Adrenal gland (tissue), 12 donors: ENCODE data around the gene GRK3. TPM values are rescaled to one million over a fixed set of nuclear protein-coding genes. Genes with fewer than 3 reads are reported as not detected.
A peak's percentile ranks its signal among the peaks of the same experiment; 100 is the strongest.

Source experiments
- DNase-seq, 7 donors: peaks; one replicate each; pipeline ENCODE4 v3.0.0-alpha.2; 2019 to 2020
- H3K27ac ChIP-seq, 5 donors: fragments of 200-600 bp; sonication (generic) in 4 of 5; 1 replicate in 3 of 5; 2 replicates in 2 of 5; pipeline versions ENCODE4 v1.5.1 to v1.8.0; 2016 to 2020; ENCODE audit warnings: mild to moderate bottlenecking in 1 of 5
- H3K27me3 ChIP-seq: fragments of 200-600 bp; 2 replicates; pipeline ENCODE4 v1.8.0; 2021
- H3K36me3 ChIP-seq, 2 donors: fragments of 200-600 bp; replicated peaks in 1 of 2; 1 replicate in 1 of 2; 2 replicates in 1 of 2; pipeline versions ENCODE4 v1.5.1 to v1.8.0; 2018 to 2022
- H3K4me1 ChIP-seq, 2 donors: fragments of 200-600 bp; replicated peaks in 1 of 2; 1 replicate in 1 of 2; 2 replicates in 1 of 2; pipeline versions ENCODE4 v1.5.1 to v1.8.0; 2018 to 2021
- H3K4me3 ChIP-seq, 4 donors: fragments of 200-600 bp; sonication (generic) in 3 of 4; one replicate each; pipeline ENCODE4 v1.5.1; 2016 to 2018
- H3K9me3 ChIP-seq, 3 donors: fragments of 200-600 bp; sonication (generic) in 1 of 3; replicated peaks in 1 of 3; 1 replicate in 2 of 3; 2 replicates in 1 of 3; pipeline versions ENCODE4 v1.5.1 to v1.8.0; 2016 to 2021
- POLR2A ChIP-seq, 2 donors: fragments of 450-650 bp; IDR thresholded peaks; one replicate each; pipeline ENCODE4 v1.6.1; 2017; ENCODE audit warnings: antibody characterized with exemption in 2 of 2, mild to moderate bottlenecking in 2 of 2, moderate library complexity in 1 of 2
- WGBS, 4 donors: extraction: QIAGEN DNeasy Blood & Tissue Kit in 2 of 4; methylation state at CpG; one replicate each; pipeline versions ENCODE4 v1.1.5 to v1.1.7; 2013 to 2017; 5-methylcytosine and 5-hydroxymethylcytosine counted together
- intact Hi-C, 2 donors: fragments of 100-400 bp; cut with DNase I; formaldehyde crosslinking; loops; one replicate each; pipeline versions ENCODE4 v1.14.1 to v1.15.0; 2022 to 2023
- polyA plus RNA-seq, 3 donors: library from polyadenylated mRNA; stranded (reverse); fragments of 200-250 nt in 2 of 3; fragments of 350-450 nt in 1 of 3; fragmentation: Illumina TruSeq in 1 of 3; extraction: RNeasy Lipid Tissue Mini Kit (QIAGEN cat#74804) in 1 of 3; gene quantifications; one replicate each; pipeline ENCODE4 v1.2.3, GENCODE V29; 2013 to 2014
- total RNA-seq, 9 donors: library from RNA; depleted of rRNA in 4 of 9; stranded (reverse); fragments of >200 nt in 4 of 9; fragments of 120-200 nt in 1 of 9; fragmentation: NEBNext Ultra II Directional in 1 of 9; extraction: Animal tissue kit (Norgen Biotek cat#: 25700) in 1 of 9; gene quantifications; one replicate each; pipeline versions ENCODE4 v1.1.0 to v1.2.4, GENCODE V29; 2013 to 2023
- TF ChIP-seq, protein P1 (sequence below), 6 experiments: fragments of 450-650 bp in 4 of 6; fragments of 200-600 bp in 2 of 6; sonication (generic) in 1 of 6; IDR thresholded peaks; 1 replicate in 5 of 6; 2 replicates in 1 of 6; pipeline versions ENCODE4 v1.5.1 to v1.8.0; 2016 to 2021; ENCODE audit warnings: antibody characterized with exemption in 6 of 6, mild to moderate bottlenecking in 2 of 6, moderate library complexity in 1 of 6
- donor health status: healthy with polysubstance abuse.
- donor health status: Bipolar disorder and iron deficiency.
- donor health status: DM: yes; HTN: yes; CAD: no.
- donor health status: DM: no; HTN: no; CAD: no.
- donor health status: DM: no; HTN: no; CAD: no.
- donor health status: DM: yes; HTN: yes; CAD: no.

GRK3 gene
- total and polyA plus RNA-seq, 12 donors: 3.2 to 20.9 (median 10.1) TPM

GRCh38 chr22:25540908-25541660 is 23.4 kb upstream of the GRK3 start:
- H3K36me3 ChIP-seq: no peaks in the 10 kb centered on the region
- WGBS, 4 donors: 85 to 92% (median 89%) methylated on average over 4 of the region's 4 CpGs
- H3K9me3 ChIP-seq: no peaks in the 10 kb centered on the region
- H3K27ac ChIP-seq: peak overlapping the region in 1 of 5 donors; percentile 57
- intact Hi-C loops: no loop called here
- H3K4me3 ChIP-seq: no peak overlapping the region
- no peak for DNase-seq
- no peak for TF ChIP-seq POLR2A (IDR thresholded peaks at IDR 0.05)
- TF ChIP-seq, protein P1, sequence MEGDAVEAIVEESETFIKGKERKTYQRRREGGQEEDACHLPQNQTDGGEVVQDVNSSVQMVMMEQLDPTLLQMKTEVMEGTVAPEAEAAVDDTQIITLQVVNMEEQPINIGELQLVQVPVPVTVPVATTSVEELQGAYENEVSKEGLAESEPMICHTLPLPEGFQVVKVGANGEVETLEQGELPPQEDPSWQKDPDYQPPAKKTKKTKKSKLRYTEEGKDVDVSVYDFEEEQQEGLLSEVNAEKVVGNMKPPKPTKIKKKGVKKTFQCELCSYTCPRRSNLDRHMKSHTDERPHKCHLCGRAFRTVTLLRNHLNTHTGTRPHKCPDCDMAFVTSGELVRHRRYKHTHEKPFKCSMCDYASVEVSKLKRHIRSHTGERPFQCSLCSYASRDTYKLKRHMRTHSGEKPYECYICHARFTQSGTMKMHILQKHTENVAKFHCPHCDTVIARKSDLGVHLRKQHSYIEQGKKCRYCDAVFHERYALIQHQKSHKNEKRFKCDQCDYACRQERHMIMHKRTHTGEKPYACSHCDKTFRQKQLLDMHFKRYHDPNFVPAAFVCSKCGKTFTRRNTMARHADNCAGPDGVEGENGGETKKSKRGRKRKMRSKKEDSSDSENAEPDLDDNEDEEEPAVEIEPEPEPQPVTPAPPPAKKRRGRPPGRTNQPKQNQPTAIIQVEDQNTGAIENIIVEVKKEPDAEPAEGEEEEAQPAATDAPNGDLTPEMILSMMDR (IDR thresholded peaks at IDR 0.05): no peak
- H3K27me3 ChIP-seq: no peaks in the 10 kb centered on the region
- no peaks in the 10 kb centered on the region for H3K4me1 ChIP-seq

- H3K4me1 ChIP-seq: no peaks in the 10 kb centered on the region
- WGBS, 4 donors: 92 to 98% (median 96%) methylated on average over 1 of the region's 1 CpG
- no peaks in the 10 kb centered on the region for H3K36me3 ChIP-seq
- no peak for TF ChIP-seq POLR2A (IDR thresholded peaks at IDR 0.05)
- TF ChIP-seq, protein P1 (IDR thresholded peaks at IDR 0.05): no peak
- H3K27ac ChIP-seq: no peak overlapping the region
- H3K9me3 ChIP-seq: no peaks in the 10 kb centered on the region
- no peak overlapping the region for H3K4me3 ChIP-seq
- H3K27me3 ChIP-seq: no peaks in the 10 kb centered on the region
- no peak for DNase-seq
- intact Hi-C loops: no loop called here
These were observed 22.3 kb upstream of the GRK3 start for GRCh38 chr22:25542191-25542590.

GRCh38 chr22:25542720-25543402 is 21.6 kb upstream of the GRK3 start:
- no peaks in the 10 kb centered on the region for H3K36me3 ChIP-seq
- intact Hi-C loops: no loop called here
- peak in 1 of 7 donors; percentile 32 for DNase-seq
- no peak overlapping the region for H3K4me3 ChIP-seq
- no peaks in the 10 kb centered on the region for H3K27me3 ChIP-seq
- H3K9me3 ChIP-seq: no peaks in the 10 kb centered on the region
- 68 to 77% (median 74%) methylated on average over 6 of the region's 6 CpGs for WGBS, 4 donors
- TF ChIP-seq POLR2A (IDR thresholded peaks at IDR 0.05): no peak
- TF ChIP-seq, protein P1 (IDR thresholded peaks at IDR 0.05): no peak
- no peaks in the 10 kb centered on the region for H3K4me1 ChIP-seq
- H3K27ac ChIP-seq: no peak overlapping the region

- intact Hi-C loops: no loop called here
- no peak for DNase-seq
- whole genome bisulfite sequencing, 4 donors: 62 to 81% (median 74%) methylated on average over 3 of the region's 3 CpGs
- no peak overlapping the region for H3K4me3 ChIP-seq
- H3K27ac ChIP-seq: no peak overlapping the region
- no peaks in the 10 kb centered on the region for H3K36me3 ChIP-seq
- H3K9me3 ChIP-seq: no peaks in the 10 kb centered on the region
- H3K27me3 ChIP-seq: no peaks in the 10 kb centered on the region
- TF ChIP-seq, protein P1 (IDR thresholded peaks at IDR 0.05): no peak
- no peak for TF ChIP-seq POLR2A (IDR thresholded peaks at IDR 0.05)
- no peaks in the 10 kb centered on the region for H3K4me1 ChIP-seq
These were observed 19.3 kb upstream of the GRK3 start for GRCh38 chr22:25545146-25545545.
